NCI-H524 (cell line): ENCODE measurements around the gene GINM1.
A peak's percentile ranks its signal among the peaks of the same experiment; 100 is the strongest.

Experiments
- DNase-seq, 2 experiments: peaks; one replicate each; lab custom pipeline; 2025; lab: John Stamatoyannopoulos, UW

The GINM1 gene

GRCh38 chr6:149565527-149566409 lies at the start of gene GINM1:
Gene GINM1 (plus strand): TSS chr6:149566375. CDS start chr6:149566415, 40 bp downstream.
- DNase-seq: peak; percentile 93 to 96

- DNase-seq: no peak
Measured at GRCh38 chr6:149529650-149530049, 36.5 kb upstream of the GINM1 start.

GRCh38 chr6:149534742-149535141 lies 31.4 kb upstream of the GINM1 start:
- DNase-seq: no peak

GRCh38 chr6:149541139-149541538 lies 25.0 kb upstream of the GINM1 start:
- no peak for DNase-seq

GRCh38 chr6:149544646-149545257 lies 21.4 kb upstream of the GINM1 start:
- DNase-seq: no peak

- peak; percentile 35 to 57 for DNase-seq
Measured at GRCh38 chr6:149545258-149545753, 20.9 kb upstream of the GINM1 start.

GRCh38 chr6:149545754-149546471 lies 20.3 kb upstream of the GINM1 start, which contains the start of gene PPIL4:
Gene PPIL4 (minus strand): TSS chr6:149546043. CDS start chr6:149546005, 38 bp downstream.
- peak; percentile 88 to 94 for DNase-seq

GRCh38 chr6:149551920-149552319 lies 14.3 kb upstream of the GINM1 start:
- DNase-seq: no peak

- DNase-seq: no peak
Measured at GRCh38 chr6:149558029-149558428, 8.1 kb upstream of the GINM1 start.

GRCh38 chr6:149559389-149559788 lies 6.8 kb upstream of the GINM1 start:
- no peak for DNase-seq

- peak in 1 of 2 experiments; percentile 48 for DNase-seq
Measured at GRCh38 chr6:149560736-149561135, 5.4 kb upstream of the GINM1 start.

GRCh38 chr6:149563203-149563927 lies 2.8 kb upstream of the GINM1 start:
- DNase-seq: no peak

- no peak for DNase-seq
Measured at GRCh38 chr6:149563928-149564325, 2.2 kb upstream of the GINM1 start.

GRCh38 chr6:149566410-149567193 lies 427 bp downstream of the GINM1 start:
- DNase-seq: peak; percentile 56 to 61

GRCh38 chr6:149567194-149567586 lies 1.0 kb downstream of the GINM1 start:
- DNase-seq: no peak

- DNase-seq: no peak
Measured at GRCh38 chr6:149567945-149568585, 1.9 kb downstream of the GINM1 start.

GRCh38 chr6:149580880-149581279 lies 14.7 kb downstream of the GINM1 start:
- no peak for DNase-seq

GRCh38 chr6:149581349-149581748 lies 15.2 kb downstream of the GINM1 start:
- DNase-seq: no peak

- DNase-seq: peak; percentile 60 to 77
Measured at GRCh38 chr6:149586149-149586548, 20.0 kb downstream of the GINM1 start.

GRCh38 chr6:149592983-149593382 lies 26.8 kb downstream of the GINM1 start:
- DNase-seq: no peak
